ENCODE results near the gene CPNE6. TPM values are rescaled to one million over a fixed set of nuclear protein-coding genes. Genes with fewer than 3 reads are reported as not detected.

The CPNE6 gene
- polyA plus RNA-seq, 1 donor (not counting 4 experiments of a cell fraction or from before 2014, with no cell fraction given): not detected

DNA sequence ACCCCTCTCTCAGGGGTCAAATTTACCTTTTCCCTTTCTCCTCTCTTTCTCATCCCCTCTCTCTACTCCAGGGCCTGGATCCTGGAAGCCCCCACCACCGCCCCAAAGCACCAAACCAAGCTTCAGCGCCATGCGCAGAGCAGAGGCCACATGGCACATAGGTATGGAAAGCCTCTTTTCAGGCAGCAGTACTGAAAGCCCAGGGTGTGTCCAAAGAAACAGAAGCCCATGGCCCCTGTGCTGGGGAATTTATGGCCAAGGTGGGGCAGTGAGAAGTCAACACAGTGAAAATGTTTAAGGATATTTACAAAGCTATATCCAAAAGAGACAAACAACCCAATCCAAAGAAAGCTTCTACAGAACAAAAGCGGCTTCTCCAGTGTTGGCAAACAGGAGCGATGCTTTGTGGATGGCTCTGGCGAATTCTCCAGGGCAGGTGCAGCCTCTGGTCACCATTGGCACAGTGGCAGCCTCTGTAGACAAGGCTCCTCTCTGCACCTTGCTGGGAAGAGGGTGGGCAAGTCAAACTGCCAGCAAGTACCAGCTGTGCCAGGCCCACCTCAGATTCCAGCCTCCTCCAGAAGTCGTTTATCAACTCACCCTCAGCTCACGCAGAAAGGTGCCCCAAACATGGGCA lies 4.7 kb upstream of the CPNE6 start:
- dilution Hi-C loops (cut with MboI; ENCODE audit: extremely low pct_ligation_motif_present, low sequenced_read_pairs): no loop called here
- no peak for DNase-seq (ENCODE audit: low read depth, low spot score)
- no peaks in the 10 kb centered on the region for H4K20me1 ChIP-seq (ENCODE audit: control insufficient read depth, extremely low read depth, insufficient read depth, low read length)

GRCh38 chr14:24067133-24068082 lies 4.0 kb upstream of the CPNE6 start:
- Histone ChIP-seq H3K4me3 (ENCODE audit: control insufficient read depth in 2 of 3, extremely low read depth in 1 of 3, insufficient read depth in 2 of 3, low read depth in 1 of 3, low read length in 3 of 3) (no peak overlapping the region), H3K9ac (ENCODE audit: control insufficient read depth, extremely low read depth, insufficient read depth, low read length) (no peak overlapping the region), H4K20me1 (ENCODE audit: control insufficient read depth, extremely low read depth, insufficient read depth, low read length) (no peaks in the 10 kb centered on the region), H3K9me1 (ENCODE audit: control insufficient read depth, extremely low read depth, insufficient read depth, low read length) (no peaks in the 10 kb centered on the region), H3K79me2 (ENCODE audit: control insufficient read depth, insufficient read depth, low read length) (no peaks in the 10 kb centered on the region), H3K27ac (ENCODE audit: control insufficient read depth, insufficient read depth, low read length) (no peak overlapping the region), H3K36me3 (ENCODE audit: control insufficient read depth in 2 of 2, extremely low read depth in 1 of 2, insufficient read depth in 2 of 2, low read length in 2 of 2) (no peaks in the 10 kb centered on the region), H3K4me2 (ENCODE audit: control insufficient read depth, extremely low read depth, insufficient read depth, low read depth, low read length) (no peak overlapping the region), H3K27me3 (ENCODE audit: control insufficient read depth, extremely low read depth, insufficient read depth, low read length) (peaks cover 14% of the 10 kb centered on the region), H2AFZ (ENCODE audit: control insufficient read depth, low read length) (no peak overlapping the region), H3K4me1 (ENCODE audit: control insufficient read depth, extremely low read depth, insufficient read depth, low read length) (no peaks in the 10 kb centered on the region), H3K9me3 (ENCODE audit: control insufficient read depth, low read depth, low read length) (no peaks in the 10 kb centered on the region)
- TF ChIP-seq EZH2 (IDR thresholded peaks at IDR 0.05; ENCODE audit: low read length): no peak
- TF ChIP-seq, protein P1, sequence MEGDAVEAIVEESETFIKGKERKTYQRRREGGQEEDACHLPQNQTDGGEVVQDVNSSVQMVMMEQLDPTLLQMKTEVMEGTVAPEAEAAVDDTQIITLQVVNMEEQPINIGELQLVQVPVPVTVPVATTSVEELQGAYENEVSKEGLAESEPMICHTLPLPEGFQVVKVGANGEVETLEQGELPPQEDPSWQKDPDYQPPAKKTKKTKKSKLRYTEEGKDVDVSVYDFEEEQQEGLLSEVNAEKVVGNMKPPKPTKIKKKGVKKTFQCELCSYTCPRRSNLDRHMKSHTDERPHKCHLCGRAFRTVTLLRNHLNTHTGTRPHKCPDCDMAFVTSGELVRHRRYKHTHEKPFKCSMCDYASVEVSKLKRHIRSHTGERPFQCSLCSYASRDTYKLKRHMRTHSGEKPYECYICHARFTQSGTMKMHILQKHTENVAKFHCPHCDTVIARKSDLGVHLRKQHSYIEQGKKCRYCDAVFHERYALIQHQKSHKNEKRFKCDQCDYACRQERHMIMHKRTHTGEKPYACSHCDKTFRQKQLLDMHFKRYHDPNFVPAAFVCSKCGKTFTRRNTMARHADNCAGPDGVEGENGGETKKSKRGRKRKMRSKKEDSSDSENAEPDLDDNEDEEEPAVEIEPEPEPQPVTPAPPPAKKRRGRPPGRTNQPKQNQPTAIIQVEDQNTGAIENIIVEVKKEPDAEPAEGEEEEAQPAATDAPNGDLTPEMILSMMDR (optimal IDR thresholded peaks at IDR 0.05 in 1 of 3, IDR thresholded peaks at IDR 0.05 in 1 of 3, conservative IDR thresholded peaks at IDR 0.05 in 1 of 3; ENCODE audit: extremely low read depth in 1 of 3, insufficient read depth in 2 of 3, low read length in 3 of 3): no peak
- FAIRE-seq (no peak), DNase-seq (ENCODE audit: low read depth, low spot score) (no peak)
- dilution Hi-C loops (cut with MboI; ENCODE audit: extremely low pct_ligation_motif_present, low sequenced_read_pairs): no loop called here

More for the DNA sequence above, 4.7 kb upstream of the CPNE6 start:
- no peaks in the 10 kb centered on the region for H3K36me3 ChIP-seq (ENCODE audit: control insufficient read depth in 2 of 2, extremely low read depth in 1 of 2, insufficient read depth in 2 of 2, low read length in 2 of 2)
- H3K4me2 ChIP-seq (ENCODE audit: control insufficient read depth, extremely low read depth, insufficient read depth, low read depth, low read length): no peak overlapping the region
- H3K27ac ChIP-seq (ENCODE audit: control insufficient read depth, insufficient read depth, low read length): no peak overlapping the region
- no peak for FAIRE-seq
- H2AFZ ChIP-seq (ENCODE audit: control insufficient read depth, low read length): no peak overlapping the region
- no peaks in the 10 kb centered on the region for H3K9me1 ChIP-seq (ENCODE audit: control insufficient read depth, extremely low read depth, insufficient read depth, low read length)
- H3K27me3 ChIP-seq (ENCODE audit: control insufficient read depth, extremely low read depth, insufficient read depth, low read length): peaks cover 6% of the 10 kb centered on the region
- no peak overlapping the region for H3K4me3 ChIP-seq (ENCODE audit: control insufficient read depth in 2 of 3, extremely low read depth in 1 of 3, insufficient read depth in 2 of 3, low read depth in 1 of 3, low read length in 3 of 3)
- no peaks in the 10 kb centered on the region for H3K9me3 ChIP-seq (ENCODE audit: control insufficient read depth, low read depth, low read length)
- no peaks in the 10 kb centered on the region for H3K79me2 ChIP-seq (ENCODE audit: control insufficient read depth, insufficient read depth, low read length)
- H3K4me1 ChIP-seq (ENCODE audit: control insufficient read depth, extremely low read depth, insufficient read depth, low read length): no peaks in the 10 kb centered on the region
- TF ChIP-seq, protein P1 (optimal IDR thresholded peaks at IDR 0.05 in 1 of 3, IDR thresholded peaks at IDR 0.05 in 1 of 3, conservative IDR thresholded peaks at IDR 0.05 in 1 of 3; ENCODE audit: extremely low read depth in 1 of 3, insufficient read depth in 2 of 3, low read length in 3 of 3): no peak
- no peak for TF ChIP-seq EZH2 (IDR thresholded peaks at IDR 0.05; ENCODE audit: low read length)
- no peak overlapping the region for H3K9ac ChIP-seq (ENCODE audit: control insufficient read depth, extremely low read depth, insufficient read depth, low read length)
